GM19099 (cell line): ENCODE data around the gene FGFRL1.

Source experiments
- POLR2A ChIP-seq: IDR thresholded peaks from 3 replicates; pipeline ENCODE4 v1.6.1; 2011; ENCODE audit warnings: low read depth; ENCODE audit not compliant: insufficient read length; ENCODE audit errors: extremely low read depth

The FGFRL1 gene

GRCh38 chr4:1019729-1020470, 8.5 kb downstream of the FGFRL1 start:
- TF ChIP-seq POLR2A = no peak

GRCh38 chr4:1021386-1022050, 10.1 kb downstream of the FGFRL1 start:
- TF ChIP-seq POLR2A = no peak

GRCh38 chr4:1022051-1022738, 10.8 kb downstream of the FGFRL1 start:
- TF ChIP-seq POLR2A = no peak

GRCh38 chr4:1022739-1023066, 11.3 kb downstream of the FGFRL1 start:
- TF ChIP-seq POLR2A = no peak

GRCh38 chr4:1023075-1023640, 11.7 kb downstream of the FGFRL1 start:
- TF ChIP-seq POLR2A = no peak

- TF ChIP-seq POLR2A = no peak
Measured at GRCh38 chr4:1023895-1024740, 12.7 kb downstream of the FGFRL1 start.

- no peak for TF ChIP-seq POLR2A
Measured at GRCh38 chr4:1024882-1025545, 13.6 kb downstream of the FGFRL1 start.

GRCh38 chr4:1026115-1026514, 14.7 kb downstream of the FGFRL1 start:
- no peak for TF ChIP-seq POLR2A

- no peak for TF ChIP-seq POLR2A
Measured at GRCh38 chr4:1027219-1027914, 15.9 kb downstream of the FGFRL1 start.

- no peak for TF ChIP-seq POLR2A
Measured at GRCh38 chr4:1027915-1028238, 16.5 kb downstream of the FGFRL1 start.

- TF ChIP-seq POLR2A = no peak
Measured at GRCh38 chr4:1028574-1029220, 17.3 kb downstream of the FGFRL1 start.

- no peak for TF ChIP-seq POLR2A
Measured at GRCh38 chr4:1029529-1029928, 18.1 kb downstream of the FGFRL1 start.

- TF ChIP-seq POLR2A = no peak
Measured at GRCh38 chr4:1030031-1030430, 18.6 kb downstream of the FGFRL1 start.
